HG03097 (cell line): Measurements from ENCODE around the gene COL1A1.

Source experiments
- ATAC-seq: cut with Tn5 transposase; IDR thresholded peaks from one replicate; pipeline ENCODE4 v1.9.1; 2021; ENCODE audit not compliant: unreplicated experiment, low FRiP score

Gene COL1A1

GRCh38 chr17:50203086-50203485 lies 1.7 kb upstream of the COL1A1 start:
- ATAC-seq: no peak

GRCh38 chr17:50200457-50201275 lies 765 bp downstream of the COL1A1 start:
- ATAC-seq: no peak

- no peak for ATAC-seq
Measured at GRCh38 chr17:50199803-50200456, 1.5 kb downstream of the COL1A1 start.

- ATAC-seq: no peak
Measured at GRCh38 chr17:50199211-50199802, 2.1 kb downstream of the COL1A1 start.

- ATAC-seq: no peak
Measured at GRCh38 chr17:50198026-50198669, 3.3 kb downstream of the COL1A1 start.

- ATAC-seq: no peak
Measured at GRCh38 chr17:50196826-50197225, 4.6 kb downstream of the COL1A1 start.

- no peak for ATAC-seq
Measured at GRCh38 chr17:50196036-50196435, 5.4 kb downstream of the COL1A1 start.

- no peak for ATAC-seq
Measured at GRCh38 chr17:50194934-50195865, 6.2 kb downstream of the COL1A1 start.

GRCh38 chr17:50194140-50194933 lies 7.1 kb downstream of the COL1A1 start:
- no peak for ATAC-seq

- ATAC-seq: no peak
Measured at GRCh38 chr17:50192618-50193291, 8.7 kb downstream of the COL1A1 start.

GRCh38 chr17:50192144-50192617 lies 9.2 kb downstream of the COL1A1 start:
- ATAC-seq: no peak

GRCh38 chr17:50191359-50192143 lies 9.9 kb downstream of the COL1A1 start:
- no peak for ATAC-seq

- no peak for ATAC-seq
Measured at GRCh38 chr17:50190603-50191358, 10.7 kb downstream of the COL1A1 start.

- ATAC-seq: no peak
Measured at GRCh38 chr17:50190293-50190602, 11.2 kb downstream of the COL1A1 start.

- no peak for ATAC-seq
Measured at GRCh38 chr17:50189550-50190292, 11.7 kb downstream of the COL1A1 start.

- no peak for ATAC-seq
Measured at GRCh38 chr17:50188921-50189549, 12.4 kb downstream of the COL1A1 start.
